ENCODE results near the gene SEL1L3.

The SEL1L3 gene

DNA sequence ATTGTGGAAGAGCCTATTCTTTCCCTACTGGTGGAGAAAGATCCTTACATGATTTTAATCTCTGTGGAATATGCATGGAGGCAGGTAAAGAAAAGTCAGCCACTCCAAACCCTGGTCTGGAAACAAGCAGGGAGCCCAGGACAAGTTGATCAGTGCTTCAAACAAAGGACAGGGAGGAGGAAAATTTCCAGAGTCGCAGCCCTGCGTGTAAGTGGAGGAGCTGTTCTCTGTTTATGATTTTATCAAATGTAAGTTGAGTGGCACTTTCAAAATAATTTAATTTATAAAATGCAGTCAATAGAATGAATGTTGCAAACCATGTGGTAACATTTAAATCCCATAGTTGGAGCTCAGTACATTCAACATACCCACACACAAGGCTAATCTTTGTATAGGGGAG is 150.2 kb downstream of the SEL1L3 start:
- no peak overlapping the region for H3K27ac ChIP-seq
- no peak for TF ChIP-seq ZFX (IDR thresholded peaks at IDR 0.05)
- TF ChIP-seq, protein P1, sequence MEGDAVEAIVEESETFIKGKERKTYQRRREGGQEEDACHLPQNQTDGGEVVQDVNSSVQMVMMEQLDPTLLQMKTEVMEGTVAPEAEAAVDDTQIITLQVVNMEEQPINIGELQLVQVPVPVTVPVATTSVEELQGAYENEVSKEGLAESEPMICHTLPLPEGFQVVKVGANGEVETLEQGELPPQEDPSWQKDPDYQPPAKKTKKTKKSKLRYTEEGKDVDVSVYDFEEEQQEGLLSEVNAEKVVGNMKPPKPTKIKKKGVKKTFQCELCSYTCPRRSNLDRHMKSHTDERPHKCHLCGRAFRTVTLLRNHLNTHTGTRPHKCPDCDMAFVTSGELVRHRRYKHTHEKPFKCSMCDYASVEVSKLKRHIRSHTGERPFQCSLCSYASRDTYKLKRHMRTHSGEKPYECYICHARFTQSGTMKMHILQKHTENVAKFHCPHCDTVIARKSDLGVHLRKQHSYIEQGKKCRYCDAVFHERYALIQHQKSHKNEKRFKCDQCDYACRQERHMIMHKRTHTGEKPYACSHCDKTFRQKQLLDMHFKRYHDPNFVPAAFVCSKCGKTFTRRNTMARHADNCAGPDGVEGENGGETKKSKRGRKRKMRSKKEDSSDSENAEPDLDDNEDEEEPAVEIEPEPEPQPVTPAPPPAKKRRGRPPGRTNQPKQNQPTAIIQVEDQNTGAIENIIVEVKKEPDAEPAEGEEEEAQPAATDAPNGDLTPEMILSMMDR (conservative IDR thresholded peaks at IDR 0.05) = no peak

DNA sequence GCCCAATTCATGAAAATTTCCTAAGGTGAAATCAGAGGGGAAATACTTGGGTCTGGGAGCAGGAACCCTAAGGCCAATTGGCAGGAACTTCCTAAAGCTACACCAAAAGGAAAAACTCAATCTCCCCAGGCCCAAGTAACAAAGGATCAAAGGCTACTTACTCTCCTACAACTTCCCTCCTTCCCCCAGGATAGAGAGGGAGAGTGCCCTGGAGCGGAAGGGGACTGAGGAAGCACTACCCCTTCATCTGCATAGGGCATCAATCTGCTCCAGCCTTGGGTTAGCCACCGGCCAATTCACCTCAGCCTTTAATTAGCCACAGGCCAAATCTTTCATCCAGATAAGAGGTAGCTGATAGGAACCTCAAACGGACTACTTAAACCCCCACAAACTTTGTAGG is 152.2 kb downstream of the SEL1L3 start:
- no peak overlapping the region for H3K27ac ChIP-seq
- no peak for TF ChIP-seq ZFX (IDR thresholded peaks at IDR 0.05)
- TF ChIP-seq, protein P1 (conservative IDR thresholded peaks at IDR 0.05) = no peak

DNA sequence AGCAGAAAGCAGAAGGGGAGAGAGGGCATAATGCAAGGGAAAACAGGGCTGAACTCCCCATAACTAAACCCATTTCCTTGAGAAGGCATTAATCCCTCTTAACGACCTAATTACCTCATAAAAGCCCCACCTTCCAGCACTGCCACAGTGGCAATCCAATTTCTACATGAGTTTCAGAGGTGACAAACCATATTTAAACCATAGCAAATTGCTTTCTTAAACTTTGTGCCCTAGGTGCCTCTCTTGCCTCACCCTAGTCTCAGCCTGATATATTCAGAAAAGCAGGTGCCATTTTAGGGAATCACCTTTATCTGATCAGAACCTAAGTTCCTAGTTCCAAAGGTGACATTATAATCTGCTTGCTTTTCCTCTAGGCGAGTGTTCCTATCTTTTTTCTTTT is 158.3 kb downstream of the SEL1L3 start:
- H3K27ac ChIP-seq = no peak overlapping the region
- TF ChIP-seq, protein P1 (conservative IDR thresholded peaks at IDR 0.05) = no peak
- TF ChIP-seq ZFX (IDR thresholded peaks at IDR 0.05) = no peak

DNA sequence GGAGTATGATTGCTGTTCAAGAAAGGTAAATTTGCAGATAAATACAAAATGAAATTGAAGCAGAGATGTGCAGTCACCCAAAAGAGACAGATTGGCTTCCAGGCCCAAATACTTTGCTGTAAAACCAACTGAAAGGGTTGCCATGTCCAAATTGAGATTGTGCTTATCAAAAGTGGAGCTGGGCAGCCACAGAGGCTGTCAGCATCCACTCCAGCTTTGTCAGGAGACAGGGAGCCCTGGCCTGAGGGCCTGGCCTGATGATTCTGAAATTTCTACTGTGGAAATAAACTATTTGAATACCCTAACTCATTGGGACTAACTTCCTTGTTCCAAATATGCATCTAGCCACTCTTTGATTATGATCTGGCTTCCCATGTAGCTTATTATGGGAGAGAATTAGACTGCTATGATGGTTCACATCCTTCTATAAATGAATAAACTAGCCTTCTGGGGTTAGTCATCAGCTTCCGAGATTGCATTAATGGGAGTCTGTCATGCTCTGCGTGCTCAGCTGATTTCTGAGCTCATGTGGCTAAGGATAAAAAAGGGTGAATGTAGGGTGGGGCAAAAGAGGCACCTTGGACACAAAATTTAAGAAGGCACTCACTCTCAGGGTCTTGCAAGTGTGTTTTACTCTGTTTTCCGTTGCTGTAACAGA is 158.9 kb downstream of the SEL1L3 start:
- no peak for TF ChIP-seq ZFX (IDR thresholded peaks at IDR 0.05)
- TF ChIP-seq, protein P1 (conservative IDR thresholded peaks at IDR 0.05) = no peak

DNA sequence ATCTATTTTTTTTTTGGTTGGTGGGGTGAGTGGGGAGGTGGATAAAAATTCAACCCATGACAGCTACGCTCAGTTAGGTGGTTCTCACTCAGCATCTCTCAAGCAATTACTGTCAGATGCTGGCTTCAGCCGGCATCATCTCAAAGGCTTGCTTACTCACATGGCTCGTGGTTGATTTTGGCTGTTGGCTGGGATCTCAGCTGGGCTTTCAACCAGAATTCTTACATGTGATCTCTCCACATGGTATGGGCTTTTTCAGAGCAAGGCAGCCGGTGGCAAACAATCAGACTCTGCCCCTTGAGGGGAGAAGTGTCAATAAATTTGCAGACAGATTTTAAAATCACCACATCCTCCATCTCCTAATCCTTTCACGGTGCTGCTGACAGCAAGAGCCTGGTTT is 159.9 kb downstream of the SEL1L3 start:
- TF ChIP-seq, protein P1 (conservative IDR thresholded peaks at IDR 0.05) = no peak
- no peak for TF ChIP-seq ZFX (IDR thresholded peaks at IDR 0.05)

More for the DNA sequence above, 158.9 kb downstream of the SEL1L3 start:
- no peak overlapping the region for H3K27ac ChIP-seq

DNA sequence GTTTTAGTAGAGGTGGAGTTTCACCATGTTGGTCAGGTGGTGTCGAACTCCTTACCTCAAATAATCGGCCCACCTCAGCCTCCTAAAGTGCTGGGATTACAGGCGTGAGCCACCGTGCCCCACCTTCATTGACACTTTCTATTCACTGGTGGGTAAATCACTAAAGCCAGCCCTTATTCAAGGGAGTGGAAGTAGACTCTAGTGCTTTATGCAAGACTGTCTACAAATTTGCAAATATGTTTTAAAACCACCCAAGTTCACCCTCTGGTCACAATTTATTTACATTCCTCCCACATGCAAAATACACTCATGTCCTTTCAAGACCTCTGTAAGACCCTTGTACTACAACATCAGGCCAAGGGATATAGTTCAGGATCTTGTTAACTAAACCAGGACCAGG is 162.1 kb downstream of the SEL1L3 start:
- TF ChIP-seq ZFX (IDR thresholded peaks at IDR 0.05) = no peak
- TF ChIP-seq, protein P1 (conservative IDR thresholded peaks at IDR 0.05) = no peak

More for the DNA sequence above, 159.9 kb downstream of the SEL1L3 start:
- no peak overlapping the region for H3K27ac ChIP-seq

DNA sequence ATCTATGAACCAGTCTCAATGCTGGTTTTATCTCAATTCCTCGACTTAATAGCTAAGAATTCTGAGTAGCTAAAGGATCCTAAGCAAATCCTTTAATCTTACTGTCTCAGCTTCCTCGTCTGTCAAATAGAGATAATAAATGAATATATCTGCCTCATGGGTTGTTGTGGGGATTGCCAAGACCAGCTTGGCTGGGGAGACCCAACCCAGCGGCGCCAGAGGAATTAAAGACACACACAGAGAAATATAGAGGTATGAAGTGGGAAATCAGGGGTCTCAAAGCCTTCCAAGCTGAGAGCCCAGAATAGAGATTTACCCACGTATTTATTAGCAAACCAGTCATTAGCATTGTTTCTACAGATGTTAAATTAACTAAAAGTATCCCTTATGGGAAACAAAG is 165.3 kb downstream of the SEL1L3 start:
- TF ChIP-seq, protein P1 (conservative IDR thresholded peaks at IDR 0.05) = no peak
- TF ChIP-seq ZFX (IDR thresholded peaks at IDR 0.05) = no peak
- H3K27ac ChIP-seq = no peak overlapping the region

More for the DNA sequence above, 162.1 kb downstream of the SEL1L3 start:
- no peak overlapping the region for H3K27ac ChIP-seq

All from C4-2B (cell line).